GM23338 (cell line): ENCODE measurements around the gene SSTR4. TPM values are rescaled to one million over a fixed set of nuclear protein-coding genes. Genes with fewer than 3 reads are reported as not detected.

ENCODE experiments used
- ATAC-seq: fragments of 200-7000 bp; cut with Tn5 transposase; 3 replicates; pipeline ENCODE4 v1.9.1; 2020
- DNase-seq: peaks from one replicate; pipeline ENCODE4 v3.0.0-alpha.2; 2015; ENCODE audit warnings: low spot score
- H2AFZ ChIP-seq: fragments of 200-600 bp; sonication (generic); 2 replicates; pipeline ENCODE4 v1.8.0; 2016; ENCODE audit warnings: antibody characterized with exemption, mild to moderate bottlenecking, moderate library complexity
- H3F3A ChIP-seq: fragments of 200-600 bp; sonication (generic); replicated peaks from 2 replicates; pipeline ENCODE4 v1.8.0; 2017; ENCODE audit warnings: antibody characterized with exemption, mixed run types, low read depth
- H3K27ac ChIP-seq: fragments of 200-600 bp; sonication (generic); 2 replicates; pipeline ENCODE4 v1.6.1; 2016; ENCODE audit warnings: low read depth
- H3K27me3 ChIP-seq: fragments of 200-600 bp; sonication (generic); 2 replicates; pipeline ENCODE4 v1.8.0; 2016; ENCODE audit warnings: mild to moderate bottlenecking, mixed run types, moderate library complexity; ENCODE audit not compliant: insufficient read depth
- H3K36me3 ChIP-seq: fragments of 200-600 bp; sonication (generic); 2 replicates; pipeline ENCODE4 v1.8.0; 2016; ENCODE audit warnings: mild to moderate bottlenecking; ENCODE audit not compliant: insufficient read depth
- H3K4me1 ChIP-seq: fragments of 200-600 bp; sonication (generic); 2 replicates; pipeline ENCODE4 v1.8.0; 2016; ENCODE audit warnings: mild to moderate bottlenecking, moderate library complexity; ENCODE audit not compliant: insufficient read depth
- H3K4me2 ChIP-seq: fragments of 200-600 bp; sonication (generic); 2 replicates; pipeline ENCODE4 v1.7.1; 2017; ENCODE audit warnings: mixed run types
- H3K4me3 ChIP-seq: fragments of 200-600 bp; sonication (generic); 2 replicates; pipeline ENCODE4 v1.6.1; 2016; ENCODE audit warnings: mixed run types
- H3K79me2 ChIP-seq: fragments of 200-600 bp; sonication (generic); replicated peaks from 2 replicates; pipeline ENCODE4 v1.8.0; 2017; ENCODE audit warnings: mild to moderate bottlenecking; ENCODE audit not compliant: insufficient read depth
- H3K9me2 ChIP-seq: fragments of 200-600 bp; sonication (generic); 2 replicates; pipeline ENCODE4 v1.8.0; 2017; ENCODE audit not compliant: insufficient read depth
- H4K20me1 ChIP-seq: fragments of 200-600 bp; sonication (generic); replicated peaks from 2 replicates; pipeline ENCODE4 v1.8.0; 2017; ENCODE audit warnings: mild to moderate bottlenecking; ENCODE audit not compliant: insufficient read depth
- H3K27ac Mint-ChIP-seq: 2 replicates; pipeline ENCODE4 v1.8.0; 2020; ENCODE audit warnings: inconsistent platforms, mild to moderate bottlenecking, moderate library complexity, mixed read lengths
- H3K27me3 Mint-ChIP-seq: 3 replicates; pipeline ENCODE4 v1.8.0; 2022; ENCODE audit warnings: low read depth, mild to moderate bottlenecking, moderate library complexity, mixed read lengths, inconsistent platforms; ENCODE audit not compliant: insufficient read depth, poor library complexity
- H3K36me3 Mint-ChIP-seq: 3 replicates; pipeline ENCODE4 v1.8.0; 2021; ENCODE audit warnings: low read depth, mild to moderate bottlenecking, inconsistent platforms, moderate library complexity, mixed read lengths
- H3K4me1 Mint-ChIP-seq: 3 replicates; pipeline ENCODE4 v1.8.0; 2020; ENCODE audit warnings: mild to moderate bottlenecking, inconsistent platforms, mixed read lengths
- H3K4me3 Mint-ChIP-seq: 3 replicates; pipeline ENCODE4 v1.8.0; 2021; ENCODE audit warnings: moderate library complexity, mild to moderate bottlenecking, inconsistent platforms, mixed read lengths
- H3K9me3 Mint-ChIP-seq: 3 replicates; pipeline ENCODE4 v1.8.0; 2020; ENCODE audit warnings: moderate library complexity, mild to moderate bottlenecking, inconsistent platforms, mixed read lengths
- ETS1 ChIP-seq: IDR thresholded peaks from 2 replicates; pipeline ENCODE4 v1.6.1; 2016; ENCODE audit warnings: antibody characterized with exemption
- EZH2 ChIP-seq: fragments of 200-600 bp; sonication (generic); IDR thresholded peaks from one replicate; pipeline ENCODE4 v1.8.0; 2017; ENCODE audit warnings: antibody characterized with exemption, mild to moderate bottlenecking, low read depth; ENCODE audit not compliant: unreplicated experiment
- EZH2phosphoT487 ChIP-seq: fragments of 200-600 bp; sonication (generic); IDR thresholded peaks from one replicate; pipeline ENCODE4 v1.8.1; 2018; ENCODE audit warnings: antibody characterized with exemption; ENCODE audit not compliant: unreplicated experiment
- JUNB ChIP-seq: IDR thresholded peaks from one replicate; pipeline ENCODE4 v1.6.1; 2016; ENCODE audit warnings: antibody characterized with exemption; ENCODE audit not compliant: unreplicated experiment
- NANOG ChIP-seq: IDR thresholded peaks from 2 replicates; pipeline ENCODE4 v1.6.1; 2016; ENCODE audit warnings: antibody characterized with exemption, borderline replicate concordance
- REST ChIP-seq: IDR thresholded peaks from one replicate; pipeline ENCODE4 v1.6.1; 2018; ENCODE audit warnings: antibody characterized with exemption; ENCODE audit not compliant: unreplicated experiment
- STAT1 ChIP-seq: IDR thresholded peaks from one replicate; pipeline ENCODE4 v1.6.1; 2016; ENCODE audit warnings: antibody characterized with exemption; ENCODE audit not compliant: unreplicated experiment
- ZNF114 ChIP-seq: fragments of 250-450 bp; sonication (Bioruptor Pico); IDR thresholded peaks from 2 replicates; pipeline ENCODE4 v1.5.0; 2020; ENCODE audit warnings: mild to moderate bottlenecking, moderate library complexity
- ZNF331 ChIP-seq: fragments of 250-450 bp; sonication (Bioruptor Pico); IDR thresholded peaks from 2 replicates; pipeline ENCODE4 v1.5.0; 2020; ENCODE audit warnings: low read depth, mild to moderate bottlenecking, moderate library complexity
- ZNF462 ChIP-seq: fragments of 250-450 bp; sonication (Bioruptor Pico); IDR thresholded peaks from 2 replicates; pipeline ENCODE4 v1.5.0; 2020; ENCODE audit warnings: mild to moderate bottlenecking, moderate library complexity
- polyA plus RNA-seq: library from polyadenylated mRNA; unstranded; fragments of >200 nt; fragmentation: Nextera tagmentation; extraction: Ambion mirVana; gene quantifications from 2 replicates; pipeline ENCODE4 v1.2.1, GENCODE V29; 2016
- total RNA-seq: library from RNA; depleted of rRNA; stranded (reverse); fragments of >200 nt; shearing (Covaris generic); gene quantifications from 2 replicates; pipeline ENCODE4 v1.2.3, GENCODE V29; 2014

Gene SSTR4
- total and polyA plus RNA-seq, 2 experiments from 2014 or later = not detected

GRCh38 chr20:23017516-23017915 is 17.6 kb upstream of the SSTR4 start (continued):
- TF ChIP-seq ZNF462 (CRISPR knock-in tag) (no peak), EZH2 (no peak), ZNF114 (CRISPR knock-in tag) (no peak)

- H3K36me3 Mint-ChIP-seq = no peaks in the 10 kb centered on the region
- Histone ChIP-seq H2AFZ (no peak overlapping the region), H3K27ac (no peak overlapping the region), H3K9me2 (no peaks in the 10 kb centered on the region), H3K36me3 (no peaks in the 10 kb centered on the region), H3K79me2 (no peaks in the 10 kb centered on the region), H4K20me1 (no peaks in the 10 kb centered on the region), H3K4me3 (no peak overlapping the region), H3K27me3 (no peaks in the 10 kb centered on the region), H3K4me2 (no peak overlapping the region), H3K4me1 (no peaks in the 10 kb centered on the region), H3F3A (no peaks in the 10 kb centered on the region)
- no peak for TF ChIP-seq REST
- no peak for TF ChIP-seq STAT1
- no peak for TF ChIP-seq EZH2
- TF ChIP-seq EZH2phosphoT487 = no peak
- no peak for TF ChIP-seq ZNF114 (CRISPR knock-in tag)
- no peak for TF ChIP-seq NANOG
- TF ChIP-seq ZNF331 (CRISPR knock-in tag) = no peak
- TF ChIP-seq ETS1 = no peak
- TF ChIP-seq JUNB = no peak
- H3K9me3 Mint-ChIP-seq = no peaks in the 10 kb centered on the region; the same call in 2 of the 3 replicates
- DNase-seq = no peak
- no peak overlapping the region for H3K27ac Mint-ChIP-seq
- H3K4me1 Mint-ChIP-seq = no peaks in the 10 kb centered on the region
- H3K27me3 Mint-ChIP-seq = no peaks in the 10 kb centered on the region
- no peak overlapping the region for H3K4me3 Mint-ChIP-seq
- no peak for ATAC-seq
Observed at GRCh38 chr20:23018432-23018831, 16.7 kb upstream of the SSTR4 start.
